NB4 (cell line): ENCODE data around the gene GRB10.

Experiments
- MYC ChIP-seq: IDR thresholded peaks from 2 replicates; pipeline ENCODE4 v1.6.1; 2011; ENCODE audit warnings: low read depth, low read length
- TF ChIP-seq, protein P1 (sequence below): IDR thresholded peaks from one replicate; pipeline ENCODE4 v1.5.1; 2012; ENCODE audit warnings: low read depth, low read length

DNA sequence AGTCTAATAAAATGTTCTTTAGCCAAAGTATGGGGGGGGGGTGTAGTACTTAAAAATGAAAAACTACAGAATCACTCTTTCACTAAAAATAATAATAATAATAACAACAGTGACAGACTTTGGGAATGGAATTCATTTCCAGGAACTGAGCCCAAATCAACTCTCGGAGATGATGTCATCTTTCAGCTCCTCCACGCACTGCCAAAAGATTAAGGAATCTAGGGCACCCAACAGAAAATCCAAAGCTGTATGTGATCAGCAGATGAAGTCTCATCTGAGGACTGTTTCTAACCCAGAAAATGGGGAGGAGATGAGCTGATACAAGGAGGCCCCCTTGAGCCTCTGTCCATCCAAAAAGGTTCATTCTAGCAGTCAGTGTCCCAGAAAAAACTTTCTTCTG lies 54.5 kb downstream of the GRB10 start:
- TF ChIP-seq, protein P1, sequence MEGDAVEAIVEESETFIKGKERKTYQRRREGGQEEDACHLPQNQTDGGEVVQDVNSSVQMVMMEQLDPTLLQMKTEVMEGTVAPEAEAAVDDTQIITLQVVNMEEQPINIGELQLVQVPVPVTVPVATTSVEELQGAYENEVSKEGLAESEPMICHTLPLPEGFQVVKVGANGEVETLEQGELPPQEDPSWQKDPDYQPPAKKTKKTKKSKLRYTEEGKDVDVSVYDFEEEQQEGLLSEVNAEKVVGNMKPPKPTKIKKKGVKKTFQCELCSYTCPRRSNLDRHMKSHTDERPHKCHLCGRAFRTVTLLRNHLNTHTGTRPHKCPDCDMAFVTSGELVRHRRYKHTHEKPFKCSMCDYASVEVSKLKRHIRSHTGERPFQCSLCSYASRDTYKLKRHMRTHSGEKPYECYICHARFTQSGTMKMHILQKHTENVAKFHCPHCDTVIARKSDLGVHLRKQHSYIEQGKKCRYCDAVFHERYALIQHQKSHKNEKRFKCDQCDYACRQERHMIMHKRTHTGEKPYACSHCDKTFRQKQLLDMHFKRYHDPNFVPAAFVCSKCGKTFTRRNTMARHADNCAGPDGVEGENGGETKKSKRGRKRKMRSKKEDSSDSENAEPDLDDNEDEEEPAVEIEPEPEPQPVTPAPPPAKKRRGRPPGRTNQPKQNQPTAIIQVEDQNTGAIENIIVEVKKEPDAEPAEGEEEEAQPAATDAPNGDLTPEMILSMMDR, result no peak
- no peak for TF ChIP-seq MYC
